Right cardiac atrium (tissue), 5 donors: ENCODE results near the gene CLEC3B. TPM values are rescaled to one million over a fixed set of nuclear protein-coding genes. Genes with fewer than 3 reads are reported as not detected.
"Not testable (repeated sequence)": the region's sequence is repeated elsewhere in the genome, so short reads cannot be mapped to it uniquely, and the experiment has no call there.

Experiments used
- ATAC-seq, 2 donors: fragments of 200-7000 bp; cut with Tn5 transposase; one replicate each; pipeline versions ENCODE4 v1.8.0 to v1.9.1; 2020; ENCODE audit warnings: moderate library complexity in 2 of 2, mild to moderate bottlenecking in 1 of 2
- DNase-seq, 3 donors: peaks; one replicate each; pipeline ENCODE4 v3.0.0-alpha.2; 2020
- H3K27ac ChIP-seq: one replicate; pipeline ENCODE4 v1.5.1; 2013; ENCODE audit warnings: mild to moderate bottlenecking, low read length, control low read depth, moderate library complexity
- H3K27me3 ChIP-seq: one replicate; pipeline ENCODE4 v1.6.1; 2013; ENCODE audit not compliant: control insufficient read depth, insufficient read depth
- H3K4me1 ChIP-seq: one replicate; pipeline ENCODE4 v1.6.1; 2013; ENCODE audit warnings: low read length; ENCODE audit not compliant: control insufficient read depth, insufficient read depth
- H3K4me3 ChIP-seq: one replicate; pipeline ENCODE4 v1.5.1; 2013; ENCODE audit warnings: low read length, control low read depth
- H3K9me3 ChIP-seq: one replicate; pipeline ENCODE4 v1.6.1; 2013; ENCODE audit warnings: low read length; ENCODE audit not compliant: control insufficient read depth
- WGBS: extraction: QIAGEN DNeasy Blood & Tissue Kit; methylation state at CpG from one replicate; pipeline ENCODE4 v1.1.7; 2013; 5-methylcytosine and 5-hydroxymethylcytosine counted together
- intact Hi-C, 4 donors: fragments of 100-400 bp; cut with DNase I; formaldehyde crosslinking; loops; one replicate each; pipeline versions ENCODE4 v1.11.0 to v1.14.0; 2022 to 2023
- long read RNA-seq, 4 donors: library from polyadenylated mRNA; unstranded; transcript quantifications; one replicate each; pipeline ENCODE4 v2.0.0, GENCODE V29; 2020 to 2021
- polyA plus RNA-seq: library from polyadenylated mRNA; stranded (reverse); fragments of 200-250 nt; gene quantifications from one replicate; pipeline ENCODE4 v1.2.3, GENCODE V29; 2013
- total RNA-seq, 4 donors: library from RNA; stranded (reverse); fragmentation: NEBNext Ultra II Directional; extraction: Animal tissue kit (Norgen Biotek cat#: 25700); gene quantifications; one replicate each; pipeline ENCODE4 v1.2.1, GENCODE V29; 2021
- donor health status: healthy with polysubstance abuse.
- donor health status: DM: no; HTN: yes; CAD: no.
- donor health status: DM: no; HTN: no; CAD: no.
- donor health status: DM: no; HTN: yes; CAD: no; lungs with severe emphysema.
- donor health status: DM: yes; HTN: yes; CAD: no.

Gene CLEC3B
- total RNA-seq (100 to 1,000 TPM; 133 to 170 (median 160) TPM), polyA plus RNA-seq (451 TPM)
- long read RNA-seq, donor 1, transcript CLEC3B-201 (3 exons, 936 nt), result major isoform, 96 of 98 reads
- long read RNA-seq, donor 1, partial matches to known transcripts, result 1 of 98 reads
- long read RNA-seq, donor 1, other reads (novel, unspliced or antisense), result 1 of 98 reads
- long read RNA-seq, donor 2, transcript CLEC3B-201 (3 exons, 936 nt), result major isoform, 101 of 105 reads
- long read RNA-seq, donor 2, partial matches to known transcripts, result 0 of 105 reads
- long read RNA-seq, donor 2, other reads (novel, unspliced or antisense), result 4 of 105 reads
- long read RNA-seq, donor 3, partial matches to known transcripts, result 0 of 4 reads
- long read RNA-seq, donor 3, other reads (novel, unspliced or antisense), result 0 of 4 reads
- long read RNA-seq, donor 4, transcript CLEC3B-201 (3 exons, 936 nt), result major isoform, 78 of 91 reads
- long read RNA-seq, donor 4, partial matches to known transcripts, result 1 of 91 reads
- long read RNA-seq, donor 4, other reads (novel, unspliced or antisense), result 12 of 91 reads

- H3K4me3 ChIP-seq, result peak within 1 kb of the TSS; percentile 69
- WGBS, result 18% methylated on average over 13 of the region's 13 CpGs
- peak; percentile 87 to 93 (median 90) for DNase-seq
- H3K4me1 ChIP-seq, result peaks cover 17% of the 10 kb centered on the region
- intact Hi-C loops, result loop anchor here in 1 of 4 donors (5.0 kb wide), 1 partner anchor 49 kb away; the partner anchor contains the start of genes EXOSC7 and ZDHHC3
- H3K9me3 ChIP-seq, result no peaks in the 10 kb centered on the region
- ATAC-seq, result peak; percentile 84
- no peaks in the 10 kb centered on the region for H3K27me3 ChIP-seq
- peak within 1 kb of the TSS; percentile 90 for H3K27ac ChIP-seq
Measured at GRCh38 chr3:45026038-45026437, at the start of gene CLEC3B. Gene CLEC3B (plus strand): TSS chr3:45026303. CDS start chr3:45026363, 60 bp downstream.

DNA sequence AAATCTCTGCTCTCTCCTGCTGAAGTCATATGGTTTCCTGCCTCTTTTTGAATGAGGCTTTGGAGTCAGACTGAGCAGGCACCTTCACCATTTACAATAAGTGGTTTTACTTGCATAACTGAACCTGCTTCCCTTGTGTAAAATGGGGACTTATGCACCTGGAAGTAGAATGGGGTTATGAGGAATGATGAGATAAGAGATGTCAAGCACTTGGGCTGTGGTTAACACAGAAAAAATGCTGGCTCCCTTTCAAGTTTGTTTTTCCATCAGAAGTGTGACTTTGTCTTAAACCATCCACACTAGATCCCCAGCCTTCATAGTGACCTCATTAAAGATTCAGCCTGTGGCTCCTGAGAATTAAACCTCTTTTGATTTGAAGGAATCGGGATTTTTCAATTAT, 44.9 kb upstream of the CLEC3B start:
- H3K9me3 ChIP-seq, result no peaks in the 10 kb centered on the region
- H3K4me1 ChIP-seq, result peaks cover 2% of the 10 kb centered on the region
- intact Hi-C loops, result loop anchor here in 1 of 4 donors (10.0 kb wide), 1 partner anchor 54 kb away; no protein-coding TSS in a partner anchor
- 88% methylated on average over 1 of the region's 1 CpG for WGBS
- DNase-seq, result no peak
- H3K27ac ChIP-seq, result no peak overlapping the region
- no peaks in the 10 kb centered on the region for H3K27me3 ChIP-seq
- no peak for ATAC-seq
- no peak overlapping the region for H3K4me3 ChIP-seq

DNA sequence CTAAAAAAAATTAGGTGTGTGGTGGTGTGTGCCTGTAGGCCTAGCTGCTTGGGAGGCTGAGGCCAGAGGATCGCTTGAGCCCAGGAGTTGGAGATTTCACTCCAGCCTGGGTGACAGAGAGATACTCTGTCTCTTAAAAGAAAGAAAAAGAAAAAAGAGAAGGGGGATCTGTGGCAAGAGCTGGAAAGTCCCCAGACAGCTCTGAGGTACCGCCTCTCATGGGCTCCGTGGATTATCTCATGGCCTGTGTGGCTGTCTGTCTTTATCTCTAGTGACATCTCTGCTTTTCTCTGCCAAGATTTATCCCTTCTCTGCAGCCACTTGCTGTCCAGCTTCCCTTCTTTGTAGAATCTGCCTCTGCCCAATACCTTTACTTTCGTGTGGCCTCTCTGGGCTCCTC, 44.4 kb upstream of the CLEC3B start:
- intact Hi-C loops, result loop anchor here in 1 of 4 donors (10.0 kb wide), 1 partner anchor 53 kb away; no protein-coding TSS in a partner anchor
- Histone ChIP-seq H3K27ac (no peak overlapping the region), H3K9me3 (no peaks in the 10 kb centered on the region), H3K27me3 (no peaks in the 10 kb centered on the region), H3K4me3 (no peak overlapping the region), H3K4me1 (peaks cover 2% of the 10 kb centered on the region)
- 80% methylated on average over 4 of the region's 4 CpGs for WGBS
- no peak for DNase-seq
- ATAC-seq, result no peak

GRCh38 chr3:44982817-44983216, 43.3 kb upstream of the CLEC3B start:
- WGBS, result 89% methylated on average over 3 of the region's 3 CpGs
- DNase-seq, result no peak
- intact Hi-C loops, result loop anchor here in 1 of 4 donors (10.0 kb wide), 1 partner anchor 52 kb away; no protein-coding TSS in a partner anchor
- ATAC-seq, result no peak
- H3K9me3 ChIP-seq, result no peaks in the 10 kb centered on the region
- H3K27me3 ChIP-seq, result no peaks in the 10 kb centered on the region
- peaks cover 2% of the 10 kb centered on the region for H3K4me1 ChIP-seq
- H3K4me3 ChIP-seq, result no peak overlapping the region
- peak overlapping the region; percentile 56 for H3K27ac ChIP-seq

DNA sequence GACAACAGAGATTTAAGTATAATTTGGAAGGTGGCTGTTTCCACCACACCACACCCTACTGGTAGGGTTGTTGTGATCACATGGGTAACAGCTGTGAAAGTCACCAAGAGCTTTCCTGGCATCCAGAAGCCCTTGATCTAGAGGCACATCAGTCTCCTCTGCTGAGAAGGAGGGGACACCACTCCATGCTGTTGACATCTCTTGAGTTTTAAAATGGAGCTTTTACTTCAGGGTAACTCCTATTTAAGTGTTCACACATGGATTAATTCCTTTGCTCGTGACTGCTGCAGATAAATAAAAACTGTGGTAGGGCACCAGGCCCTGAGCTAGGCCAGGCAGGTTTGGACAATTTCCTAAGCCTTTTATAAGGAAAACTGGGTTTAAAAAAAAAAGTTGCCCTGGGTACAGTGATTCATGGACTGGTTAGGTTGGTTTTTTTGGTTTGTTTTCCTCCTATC, 42.6 kb upstream of the CLEC3B start:
- Histone ChIP-seq H3K27ac (peak overlapping the region; percentile 56), H3K4me1 (peaks cover 2% of the 10 kb centered on the region), H3K9me3 (no peaks in the 10 kb centered on the region), H3K27me3 (no peaks in the 10 kb centered on the region), H3K4me3 (no peak overlapping the region)
- peak; percentile 67 to 78 for ATAC-seq
- DNase-seq, result no peak
- 63% methylated on average over 1 of the region's 1 CpG for WGBS
- intact Hi-C loops, result loop anchor here in 1 of 4 donors (10.0 kb wide), 1 partner anchor 51 kb away; no protein-coding TSS in a partner anchor

DNA sequence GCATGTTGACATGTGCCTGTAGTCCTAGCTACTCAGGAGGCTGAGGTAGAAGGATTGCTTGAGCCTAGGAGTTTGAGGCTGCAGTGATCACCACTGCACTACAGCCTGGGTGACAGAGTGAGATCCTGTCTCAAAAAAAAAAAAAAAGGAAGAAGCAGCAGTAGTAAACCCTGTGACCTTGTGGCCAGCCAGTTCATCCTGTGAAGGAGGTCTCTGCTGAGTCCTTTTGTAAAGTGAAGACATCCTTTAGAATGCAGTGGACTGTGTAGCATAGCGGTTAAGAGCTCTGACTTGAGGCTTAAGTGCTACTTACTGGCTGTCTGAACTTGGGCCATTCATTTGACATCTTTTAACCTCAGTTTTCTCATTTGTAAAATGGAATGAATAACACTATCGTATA, 41.8 kb upstream of the CLEC3B start:
- Histone ChIP-seq H3K9me3 (no peaks in the 10 kb centered on the region), H3K4me1 (peaks cover 2% of the 10 kb centered on the region), H3K27me3 (no peaks in the 10 kb centered on the region), H3K27ac (no peak overlapping the region), H3K4me3 (no peak overlapping the region)
- intact Hi-C loops, result loop anchor here in 1 of 4 donors (10.0 kb wide), 1 partner anchor 50 kb away; no protein-coding TSS in a partner anchor
- ATAC-seq, result no peak
- WGBS, result 92% methylated on average over 2 of the region's 2 CpGs
- DNase-seq, result no peak

DNA sequence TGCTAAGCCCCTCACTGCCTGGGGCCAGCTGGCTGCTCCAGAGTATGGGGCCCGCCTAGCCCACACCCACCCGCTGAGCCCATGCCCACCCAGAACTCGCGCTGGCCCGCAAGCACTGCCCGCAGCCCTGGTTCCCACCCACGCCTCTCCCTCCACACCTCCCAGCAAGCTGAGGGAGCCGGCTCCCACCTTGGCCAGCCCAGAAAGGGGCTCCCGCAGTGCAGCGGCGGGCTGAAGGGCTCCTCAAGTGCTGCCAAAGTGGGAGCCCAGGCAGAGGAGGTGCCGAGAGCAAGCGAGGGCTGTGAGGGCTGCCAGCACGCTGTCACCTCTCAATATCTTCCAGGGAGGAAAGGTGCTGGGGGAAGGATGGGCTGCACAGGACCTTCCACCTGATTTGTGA, 39.8 kb upstream of the CLEC3B start:
- not testable (repeated sequence) for H3K4me1 ChIP-seq, H3K9me3 ChIP-seq, H3K27ac ChIP-seq, H3K27me3 ChIP-seq, DNase-seq, H3K4me3 ChIP-seq, ATAC-seq
- WGBS, result 98% methylated on average over 14 of the region's 14 CpGs
- intact Hi-C loops, result loop anchor here in 1 of 4 donors (10.0 kb wide), 1 partner anchor 48 kb away; no protein-coding TSS in a partner anchor

DNA sequence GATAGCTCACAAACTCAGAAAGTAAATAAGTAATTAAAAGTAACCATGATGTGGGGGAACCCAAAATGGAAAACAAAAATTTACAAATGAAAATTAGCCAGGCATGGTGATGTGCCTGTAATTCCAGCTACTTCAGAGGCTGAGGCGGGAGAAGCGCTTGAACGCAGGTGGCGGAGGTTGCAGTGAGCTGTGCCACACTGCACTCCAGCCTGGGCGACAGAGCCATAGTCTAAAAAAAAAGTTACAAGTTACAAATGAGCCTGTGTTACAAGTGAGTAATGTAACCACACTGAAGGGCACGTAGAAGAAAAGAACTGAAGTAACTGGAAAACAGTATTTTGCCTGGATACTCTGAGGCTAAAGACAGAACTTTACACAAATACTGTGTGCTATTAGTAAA, 38.8 kb upstream of the CLEC3B start:
- no peak for ATAC-seq
- Histone ChIP-seq H3K9me3 (no peaks in the 10 kb centered on the region), H3K4me3 (no peak overlapping the region), H3K27me3 (no peaks in the 10 kb centered on the region), H3K4me1 (peaks cover 2% of the 10 kb centered on the region), H3K27ac (no peak overlapping the region)
- WGBS, result 94% methylated on average over 6 of the region's 6 CpGs
- intact Hi-C loops, result loop anchor here in 1 of 4 donors (10.0 kb wide), 1 partner anchor 47 kb away; no protein-coding TSS in a partner anchor
- DNase-seq, result no peak

DNA sequence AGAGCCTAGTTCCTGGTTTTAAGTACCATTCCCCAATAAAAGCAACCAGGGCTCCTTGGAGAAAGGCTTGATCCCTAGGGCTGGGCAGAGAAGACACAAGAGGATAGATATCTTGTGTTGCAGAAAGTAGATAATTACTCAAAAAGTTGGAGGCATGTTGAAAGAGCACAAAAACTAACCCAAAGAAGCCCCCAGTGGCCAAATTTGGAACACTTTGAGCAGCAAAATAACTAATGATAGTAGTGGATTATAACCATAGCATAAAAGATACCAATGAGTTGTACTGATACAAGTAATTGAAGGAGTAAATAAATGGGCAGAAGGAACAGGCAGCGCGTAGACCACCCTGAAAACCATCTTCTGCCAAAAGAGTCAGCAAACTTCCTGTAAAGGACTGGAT, 38.0 kb upstream of the CLEC3B start:
- no peak overlapping the region for H3K27ac ChIP-seq
- peaks cover 2% of the 10 kb centered on the region for H3K4me1 ChIP-seq
- no peaks in the 10 kb centered on the region for H3K27me3 ChIP-seq
- ATAC-seq (no peak), DNase-seq (no peak)
- intact Hi-C loops, result loop anchor here in 1 of 4 donors (10.0 kb wide), 1 partner anchor 47 kb away; no protein-coding TSS in a partner anchor
- 92% methylated on average over 2 of the region's 2 CpGs for WGBS
- H3K4me3 ChIP-seq, result no peak overlapping the region
- H3K9me3 ChIP-seq, result no peaks in the 10 kb centered on the region

DNA sequence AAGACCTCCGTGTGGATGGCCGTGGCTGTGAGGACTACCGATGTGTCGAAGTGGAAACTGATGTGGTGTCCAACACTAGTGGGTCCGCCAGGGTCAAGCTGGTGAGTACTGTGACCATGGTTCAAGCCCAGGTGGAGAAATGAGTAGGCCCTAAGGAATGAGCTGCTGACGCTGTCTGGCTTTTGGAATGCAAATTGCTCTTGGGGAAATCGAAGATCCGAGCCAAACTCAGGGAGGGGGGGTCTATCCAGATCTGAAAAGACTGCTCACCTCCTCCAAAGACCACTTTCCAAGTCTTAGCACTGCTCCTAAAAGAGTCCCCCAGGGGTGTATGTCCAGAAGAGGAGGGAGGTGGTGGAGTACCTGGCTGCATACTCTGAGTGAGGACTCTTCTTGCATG, 37.0 kb upstream of the CLEC3B start:
- no peaks in the 10 kb centered on the region for H3K4me1 ChIP-seq
- no peak overlapping the region for H3K27ac ChIP-seq
- no peak for DNase-seq
- no peak for ATAC-seq
- H3K27me3 ChIP-seq, result no peaks in the 10 kb centered on the region
- no peaks in the 10 kb centered on the region for H3K9me3 ChIP-seq
- H3K4me3 ChIP-seq, result no peak overlapping the region
- 90% methylated on average over 8 of the region's 8 CpGs for WGBS
- intact Hi-C loops, result loop anchor here in 1 of 4 donors (10.0 kb wide), 1 partner anchor 46 kb away; no protein-coding TSS in a partner anchor
